Immature natural killer cell (primary cell): ENCODE measurements around the gene SORT1. TPM values are rescaled to one million over a fixed set of nuclear protein-coding genes. Genes with fewer than 3 reads are reported as not detected.

Source experiments
- DNase-seq, 3 donors: peaks; one replicate each; pipeline ENCODE4 v3.0.0; 2022; ENCODE audit warnings: mixed read lengths in 1 of 3
- H3K27ac Mint-ChIP-seq, 6 donors: one replicate each; pipeline ENCODE4 v1.8.0; 2020; ENCODE audit warnings: mixed read lengths in 6 of 6, mild to moderate bottlenecking in 5 of 6, inconsistent platforms in 4 of 6, moderate library complexity in 3 of 6
- H3K27me3 Mint-ChIP-seq, 3 donors: one replicate each; pipeline ENCODE4 v1.8.0; 2020 to 2021; ENCODE audit warnings: low read depth in 3 of 3, mild to moderate bottlenecking in 3 of 3, mixed read lengths in 3 of 3, moderate library complexity in 3 of 3, inconsistent platforms in 1 of 3
- H3K36me3 Mint-ChIP-seq, 3 donors: one replicate each; pipeline ENCODE4 v1.8.0; 2020; ENCODE audit warnings: mixed read lengths in 3 of 3, inconsistent platforms in 2 of 3, mild to moderate bottlenecking in 2 of 3
- H3K4me1 Mint-ChIP-seq, 2 donors: one replicate each; pipeline ENCODE4 v1.8.0; 2020; ENCODE audit warnings: inconsistent platforms in 2 of 2, mild to moderate bottlenecking in 2 of 2, mixed read lengths in 2 of 2, moderate library complexity in 1 of 2
- H3K4me3 Mint-ChIP-seq, 5 donors: one replicate each; pipeline ENCODE4 v1.8.0; 2020; ENCODE audit warnings: mild to moderate bottlenecking in 5 of 5, mixed read lengths in 5 of 5, inconsistent platforms in 3 of 5, moderate library complexity in 3 of 5
- H3K9me3 Mint-ChIP-seq, 6 donors: one replicate each; pipeline ENCODE4 v1.8.0; 2020; ENCODE audit warnings: mild to moderate bottlenecking in 6 of 6, mixed read lengths in 6 of 6, inconsistent platforms in 4 of 6, moderate library complexity in 3 of 6
- polyA plus RNA-seq, 3 donors: library from polyadenylated mRNA; unstranded; fragments of 300-500 nt; fragmentation: Illumina TruSeq; gene quantifications; one replicate each; pipeline ENCODE4 v1.2.3, GENCODE V29; 2021

SORT1 gene
- polyA plus RNA-seq, 3 donors from 2014 or later, result 0.54 to 1.6 TPM; not detected in 1

- peaks cover 0 to 4% (median 3%) of the 10 kb centered on the region in 3 donors for H3K36me3 Mint-ChIP-seq
- H3K27ac Mint-ChIP-seq, result no peak overlapping the region
- no peaks in the 10 kb centered on the region for H3K9me3 Mint-ChIP-seq
- H3K27me3 Mint-ChIP-seq, result peaks cover 0 to 3% (median 2%) of the 10 kb centered on the region in 3 donors
- H3K4me1 Mint-ChIP-seq, result no peaks in the 10 kb centered on the region
- no peak for DNase-seq
- H3K4me3 Mint-ChIP-seq, result no peak overlapping the region
These were observed 134.5 kb downstream of the SORT1 start for GRCh38 chr1:109263234-109263596.

- H3K27ac Mint-ChIP-seq, result no peak overlapping the region
- no peak for DNase-seq
- H3K4me3 Mint-ChIP-seq, result no peak overlapping the region
- H3K4me1 Mint-ChIP-seq, result no peaks in the 10 kb centered on the region
- H3K36me3 Mint-ChIP-seq, result peaks cover 0 to 4% (median 3%) of the 10 kb centered on the region in 3 donors
- peaks cover 0 to 3% (median 2%) of the 10 kb centered on the region in 3 donors for H3K27me3 Mint-ChIP-seq
- no peaks in the 10 kb centered on the region for H3K9me3 Mint-ChIP-seq
These were observed 135.3 kb downstream of the SORT1 start for GRCh38 chr1:109262231-109263055.

GRCh38 chr1:109261578-109261977 is 136.1 kb downstream of the SORT1 start:
- H3K4me1 Mint-ChIP-seq, result no peaks in the 10 kb centered on the region

GRCh38 chr1:109261006-109261405 is 136.7 kb downstream of the SORT1 start:
- no peak overlapping the region for H3K4me3 Mint-ChIP-seq

More at GRCh38 chr1:109261578-109261977, 136.1 kb downstream of the SORT1 start:
- DNase-seq, result no peak
- H3K36me3 Mint-ChIP-seq, result peaks cover 0 to 4% (median 3%) of the 10 kb centered on the region in 3 donors
- no peak overlapping the region for H3K27ac Mint-ChIP-seq
- H3K4me3 Mint-ChIP-seq, result no peak overlapping the region
- H3K27me3 Mint-ChIP-seq, result peaks cover 0 to 2% (median 2%) of the 10 kb centered on the region in 3 donors
- H3K9me3 Mint-ChIP-seq, result no peaks in the 10 kb centered on the region

GRCh38 chr1:109259674-109260557 is 137.8 kb downstream of the SORT1 start:
- Mint-ChIP-seq H3K27me3 (peaks cover 0 to 2% (median 2%) of the 10 kb centered on the region in 3 donors), H3K4me1 (no peaks in the 10 kb centered on the region)

More at GRCh38 chr1:109261006-109261405, 136.7 kb downstream of the SORT1 start:
- DNase-seq, result no peak
- Mint-ChIP-seq H3K36me3 (peaks cover 0 to 4% (median 3%) of the 10 kb centered on the region in 3 donors), H3K27me3 (peaks cover 0 to 2% (median 2%) of the 10 kb centered on the region in 3 donors), H3K4me1 (no peaks in the 10 kb centered on the region), H3K9me3 (no peaks in the 10 kb centered on the region), H3K27ac (no peak overlapping the region)

More at GRCh38 chr1:109259674-109260557, 137.8 kb downstream of the SORT1 start:
- DNase-seq, result no peak
- Mint-ChIP-seq H3K27ac (no peak overlapping the region), H3K4me3 (no peak overlapping the region), H3K36me3 (peaks cover 0 to 4% (median 3%) of the 10 kb centered on the region in 3 donors), H3K9me3 (no peaks in the 10 kb centered on the region)

Other genes starting within 250 kb of the SORT1 start
- gene SARS1, start 184.0 kb downstream of the SORT1 start, polyA plus RNA-seq, result 100 to 1,000 TPM; 123 to 205 (median 149) TPM
- gene CELSR2, start 148.4 kb downstream of the SORT1 start, polyA plus RNA-seq, result under 1 TPM in 2 of 3 donors, not detected in 1; 0.17 to 0.77 TPM
- under 1 TPM in 2 of 3 donors, not detected in 1; 0.69 to 0.87 TPM for gene PSRC1, start 114.8 kb downstream of the SORT1 start, polyA plus RNA-seq
- gene MYBPHL, start 90.9 kb downstream of the SORT1 start, polyA plus RNA-seq, result not detected
- gene PSMA5, start 28.5 kb upstream of the SORT1 start, polyA plus RNA-seq, result 100 to 1,000 TPM; 115 to 146 (median 123) TPM
- under 1 TPM in 2 of 3 donors, not detected in 1; 0.08 to 0.28 TPM for gene SYPL2, start 68.6 kb upstream of the SORT1 start, polyA plus RNA-seq
- gene ATXN7L2, start 86.0 kb upstream of the SORT1 start, polyA plus RNA-seq, result 1 to 10 TPM in 2 of 3 donors, under 1 TPM in 1; 0.94 to 8.9 (median 4.1) TPM
- 10 to 100 TPM in 2 of 3 donors, 1 to 10 TPM in 1; 8.8 to 20.3 (median 10.2) TPM for gene CYB561D1, start 96.2 kb upstream of the SORT1 start, polyA plus RNA-seq
- 10 to 100 TPM in 1 of 3 donors, 1 to 10 TPM in 2; 3.6 to 12.5 (median 5.0) TPM for gene AMIGO1, start 111.8 kb upstream of the SORT1 start, polyA plus RNA-seq
- gene GPR61, start 142.0 kb upstream of the SORT1 start, polyA plus RNA-seq, result not detected
- gene GNAI3, start 150.7 kb upstream of the SORT1 start, polyA plus RNA-seq, result 10 to 100 TPM in 2 of 3 donors, 1 to 10 TPM in 1; 8.8 to 16.8 (median 10.3) TPM
- not detected for gene GNAT2, start 221.7 kb upstream of the SORT1 start, polyA plus RNA-seq
- gene AMPD2, start 221.9 kb upstream of the SORT1 start, polyA plus RNA-seq, result 10 to 100 TPM; 14.7 to 40.3 (median 28.3) TPM